Stimulated activated CD4-positive, alpha-beta T cell treated with anti-CD3 and anti-CD28 coated beads, Interleukin-1b, Interleukin-23, amount 100 ng/mL, for 1 hour (primary cell): ENCODE data around the gene RAB8A.
"Not testable (repeated sequence)": the region's sequence is repeated elsewhere in the genome, so short reads cannot be mapped to it uniquely, and the experiment has no call there.

Experiments
- DNase-seq, 2 donors: peaks; one replicate each; pipeline ENCODE4 v3.0.0-alpha.2; 2020; ENCODE audit warnings: low read depth in 2 of 2

Gene RAB8A

GRCh38 chr19:16078759-16079707 is 32.7 kb upstream of the RAB8A start:
- DNase-seq, result no peak

DNA sequence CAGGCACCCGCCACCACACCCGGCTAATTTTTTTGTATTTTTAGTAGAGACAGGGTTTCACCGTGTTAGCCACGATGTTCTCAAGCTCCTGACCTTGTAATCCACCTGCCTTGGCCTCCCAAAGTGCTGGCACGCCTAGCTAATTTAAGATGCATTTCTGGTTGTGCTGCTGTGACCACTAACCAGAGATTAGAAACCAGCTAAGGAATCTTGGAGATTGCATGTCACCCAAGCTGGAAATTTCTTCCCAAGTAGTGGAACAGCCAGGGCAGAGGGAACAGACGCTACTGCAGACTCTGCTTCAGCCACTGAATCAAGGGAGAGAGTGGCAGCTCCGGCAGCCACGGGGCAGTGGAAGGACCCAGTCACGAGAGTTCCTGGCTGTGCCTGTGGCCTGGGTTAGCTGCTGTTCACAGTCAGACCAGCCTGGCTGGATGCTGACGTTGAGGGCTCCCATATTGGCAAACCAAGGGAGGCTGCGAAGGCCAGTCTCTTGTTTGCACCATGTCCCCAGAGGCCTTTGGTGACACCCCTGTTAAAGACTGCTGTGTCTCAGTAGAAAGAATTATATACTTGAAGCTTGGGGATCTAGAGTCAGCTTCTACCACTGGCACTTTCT is 27.5 kb upstream of the RAB8A start:
- no peak for DNase-seq

- DNase-seq, result no peak
These were observed 26.6 kb upstream of the RAB8A start for GRCh38 chr19:16085115-16085514.

GRCh38 chr19:16087404-16087803 is 24.3 kb upstream of the RAB8A start:
- not testable (repeated sequence) for DNase-seq

GRCh38 chr19:16087940-16088339 is 23.7 kb upstream of the RAB8A start:
- no peak for DNase-seq

- no peak for DNase-seq
These were observed 23.2 kb upstream of the RAB8A start for GRCh38 chr19:16088351-16089009.

GRCh38 chr19:16089010-16089846 is 22.5 kb upstream of the RAB8A start:
- DNase-seq, result no peak

DNA sequence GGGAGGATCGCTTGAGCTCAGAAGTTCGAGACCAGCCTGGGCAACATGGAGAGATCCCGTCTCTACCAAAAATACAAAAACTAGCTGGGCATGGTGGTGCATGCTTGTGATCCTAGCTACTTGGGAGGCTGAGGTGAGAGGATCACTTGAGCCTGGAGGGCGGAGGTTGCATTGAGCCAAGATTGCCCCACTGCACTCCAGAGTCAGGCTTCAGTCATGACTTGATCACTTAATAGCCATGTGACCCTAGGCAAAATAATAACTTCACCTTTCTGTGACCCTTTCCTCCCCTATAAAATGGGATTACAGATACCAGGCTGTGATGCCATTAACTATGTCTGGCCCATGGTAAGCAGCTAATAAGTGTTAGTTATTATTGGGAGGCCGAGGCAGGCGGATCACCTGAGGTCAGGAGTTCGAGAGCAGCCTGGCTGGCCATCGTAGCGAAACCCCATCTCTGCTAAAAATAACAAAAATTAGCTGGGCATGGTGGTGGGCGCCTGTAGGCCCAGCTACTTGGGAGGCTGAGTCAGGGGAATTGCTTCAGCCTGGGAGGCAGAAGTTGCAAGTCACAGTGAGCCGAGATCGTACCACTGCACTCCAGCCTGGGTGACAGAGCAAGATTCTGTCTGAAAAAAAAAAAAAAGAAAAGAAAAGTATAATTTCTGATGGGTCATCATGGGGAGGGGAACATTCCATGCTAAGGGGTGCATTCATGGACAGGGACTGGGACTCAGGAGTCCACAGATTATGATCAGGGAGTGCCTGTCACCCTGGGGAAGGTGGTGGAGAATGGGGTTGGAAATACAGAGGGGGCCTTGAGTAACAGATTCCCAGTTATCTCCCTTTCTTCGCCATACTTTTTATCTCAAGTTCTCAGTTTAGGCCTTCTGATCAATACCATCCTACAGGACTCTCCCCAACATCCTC is 19.9 kb upstream of the RAB8A start:
- DNase-seq, result no peak

GRCh38 chr19:16094360-16095070 is 17.2 kb upstream of the RAB8A start:
- no peak for DNase-seq

GRCh38 chr19:16095071-16095571 is 16.6 kb upstream of the RAB8A start:
- no peak for DNase-seq

GRCh38 chr19:16096280-16096855 is 15.3 kb upstream of the RAB8A start:
- no peak for DNase-seq

GRCh38 chr19:16098416-16098768 is 13.3 kb upstream of the RAB8A start:
- no peak for DNase-seq

DNA sequence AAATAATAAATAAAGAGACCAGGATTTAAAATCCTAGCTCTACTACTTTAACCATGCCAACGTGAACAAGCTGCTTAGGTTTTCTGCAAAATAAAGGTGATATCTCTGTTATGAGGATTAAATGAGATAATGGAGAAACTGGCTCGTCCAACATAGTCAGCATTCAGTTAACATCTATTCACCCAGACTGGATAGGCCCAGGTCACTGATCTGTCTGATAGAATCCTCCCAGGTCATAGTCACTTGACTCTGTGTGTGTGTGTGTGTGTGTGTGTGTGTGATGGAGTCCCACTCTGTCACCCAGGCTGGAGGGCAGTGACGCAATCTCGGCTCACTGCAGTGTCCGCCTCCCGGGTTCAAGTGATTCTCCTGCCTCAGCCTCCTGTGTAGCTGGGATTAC is 12.9 kb upstream of the RAB8A start:
- no peak for DNase-seq

DNA sequence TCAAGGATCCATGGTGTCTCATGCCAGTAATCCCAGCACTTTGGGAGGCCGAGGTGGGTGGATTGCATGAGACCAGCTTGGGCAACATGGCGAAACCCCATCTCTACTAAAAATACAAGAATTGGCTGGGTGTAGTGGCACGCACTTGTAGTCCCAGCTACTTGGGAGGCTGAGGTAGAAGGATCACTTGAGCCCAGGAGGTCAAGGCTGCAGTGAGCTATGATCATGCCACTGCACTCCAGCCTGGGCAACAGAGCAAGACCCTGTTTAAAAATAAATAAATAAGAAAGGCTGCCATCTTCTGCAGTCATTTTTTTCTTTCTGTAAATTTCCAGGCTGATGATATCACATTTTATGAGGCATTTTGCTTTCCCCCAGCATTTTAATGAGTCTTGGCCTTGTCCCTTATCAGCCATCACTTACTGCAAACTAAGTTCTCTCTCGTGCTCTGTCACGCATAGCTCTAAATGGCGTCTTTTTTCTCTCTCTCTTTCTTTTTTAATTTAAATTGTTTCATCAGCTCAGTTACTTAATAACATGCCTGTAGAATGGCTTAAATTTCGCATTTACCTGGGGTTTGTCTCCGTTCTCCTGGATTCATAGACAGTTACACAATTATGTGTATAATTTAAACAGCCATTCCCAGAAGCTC is 12.2 kb upstream of the RAB8A start:
- not testable (repeated sequence) for DNase-seq

DNA sequence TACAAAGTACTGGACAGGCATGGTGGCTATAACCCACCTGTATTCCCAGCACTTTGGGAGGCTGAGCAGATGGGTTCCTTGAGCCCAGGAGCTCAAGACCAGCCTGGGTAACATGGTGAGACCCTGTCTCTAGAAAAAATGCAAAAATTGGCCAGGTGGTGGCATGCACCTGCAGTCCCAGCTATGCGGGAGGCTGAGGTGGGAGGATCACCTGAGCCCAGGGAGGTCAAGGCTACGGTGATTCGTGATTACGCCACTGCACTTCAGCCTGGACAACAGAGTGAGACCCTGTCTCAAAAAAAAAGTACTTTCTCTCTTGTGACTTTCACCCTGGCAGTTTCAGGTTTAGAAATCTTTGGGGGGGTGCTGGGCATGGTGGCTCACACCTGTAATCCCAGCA is 11.2 kb upstream of the RAB8A start:
- DNase-seq, result no peak

- DNase-seq, result no peak
These were observed 7.0 kb upstream of the RAB8A start for GRCh38 chr19:16104722-16105121.

DNA sequence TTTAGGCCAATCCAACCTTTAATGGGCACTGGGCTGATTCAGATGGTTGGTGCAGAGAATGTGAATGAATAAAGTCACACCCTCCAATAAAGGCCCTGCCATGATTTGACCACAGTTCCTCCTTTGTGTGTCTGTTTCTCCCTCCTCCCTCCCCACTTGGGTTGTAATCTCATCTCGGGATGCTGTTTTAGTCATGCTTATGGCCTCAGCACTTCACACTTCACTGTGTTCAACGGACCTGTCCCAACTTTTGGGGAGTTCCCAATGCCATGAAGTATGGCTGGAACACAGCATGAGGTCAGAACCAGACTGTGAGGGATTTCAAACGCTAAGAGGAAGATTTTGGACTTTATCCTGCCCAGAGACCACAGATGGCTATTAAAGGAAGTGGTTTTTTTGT is 5.6 kb upstream of the RAB8A start:
- no peak for DNase-seq

GRCh38 chr19:16111909-16112752 is 442 bp downstream of the RAB8A start:
- no peak for DNase-seq
